RPMI7951 (cell line): Measurements from ENCODE around the gene LRRC4C. TPM values are rescaled to one million over a fixed set of nuclear protein-coding genes. Genes with fewer than 3 reads are reported as not detected.

Source experiments
- DNase-seq: peaks from one replicate; pipeline ENCODE4 v3.0.0-alpha.2; 2012; ENCODE audit warnings: low read depth
- total RNA-seq: library from RNA; depleted of rRNA; stranded (reverse); fragments of >200 nt; shearing (Covaris generic); gene quantifications from 2 replicates; pipeline ENCODE4 v1.2.3, GENCODE V29; 2014

LRRC4C gene
- total RNA-seq, 1 experiment from 2014 or later, result not detected

- no peak for DNase-seq
Observed at GRCh38 chr11:41323446-41323845, 136.0 kb downstream of the LRRC4C start.

GRCh38 chr11:41320653-41321052 lies 138.8 kb downstream of the LRRC4C start:
- DNase-seq, result no peak

DNA sequence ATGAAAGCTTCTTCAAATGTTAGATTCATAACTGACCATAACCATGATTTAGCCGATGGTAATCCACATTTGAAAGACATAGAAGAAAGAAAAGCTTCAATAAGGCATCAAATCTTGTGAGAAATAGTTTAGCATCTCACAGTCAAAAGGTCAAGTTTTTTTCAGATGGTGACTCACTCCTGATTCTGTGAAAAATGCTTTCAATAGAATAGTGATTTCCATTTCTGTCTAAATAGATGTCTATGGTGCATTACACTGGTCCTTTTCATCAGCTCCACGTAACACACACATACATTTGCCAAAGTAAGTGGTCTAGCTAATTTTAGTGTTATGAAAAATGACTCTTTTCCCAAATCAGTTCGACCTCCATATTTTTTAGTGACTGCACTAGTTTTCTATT lies 139.2 kb downstream of the LRRC4C start:
- peak; percentile 15 for DNase-seq

- DNase-seq, result no peak
Observed at GRCh38 chr11:41319434-41319833, 140.0 kb downstream of the LRRC4C start.

DNA sequence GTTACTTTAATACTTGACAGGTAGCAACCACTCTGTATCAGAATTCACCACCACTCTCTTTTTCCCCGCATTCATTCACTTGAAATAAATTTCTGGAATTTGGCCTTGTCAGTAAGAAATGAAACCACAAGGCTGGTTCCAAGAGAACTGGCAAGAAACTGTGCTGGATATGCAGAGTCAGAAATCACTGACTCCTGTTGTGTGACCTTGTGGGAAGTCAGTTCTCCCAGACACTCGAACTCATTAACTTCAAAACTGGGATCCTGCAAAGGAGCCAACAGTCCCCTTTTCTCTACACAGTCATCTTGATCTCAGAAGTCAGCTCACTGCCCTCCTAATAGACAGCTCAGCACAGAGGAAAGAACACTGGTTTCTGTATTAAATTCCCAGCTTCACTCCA lies 142.7 kb downstream of the LRRC4C start:
- DNase-seq, result no peak

DNA sequence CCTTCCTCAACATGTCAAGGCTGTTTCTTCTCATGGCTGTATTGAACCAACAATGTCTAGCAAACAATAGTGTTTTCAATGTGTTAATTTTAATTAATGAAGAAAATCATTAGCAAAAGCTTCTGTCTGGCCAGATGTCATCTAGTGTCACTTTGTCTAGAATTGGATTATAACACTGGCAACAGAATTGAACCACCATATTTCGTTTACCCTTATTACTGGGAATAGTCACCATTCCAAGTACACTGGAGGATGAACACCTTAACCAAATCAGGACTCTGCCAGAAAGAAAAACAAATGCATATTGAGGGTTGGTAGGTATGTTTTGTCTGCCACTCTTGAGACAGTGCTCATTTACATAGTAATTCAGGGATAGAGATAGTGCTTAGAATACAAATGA lies 146.2 kb downstream of the LRRC4C start:
- DNase-seq, result no peak

DNA sequence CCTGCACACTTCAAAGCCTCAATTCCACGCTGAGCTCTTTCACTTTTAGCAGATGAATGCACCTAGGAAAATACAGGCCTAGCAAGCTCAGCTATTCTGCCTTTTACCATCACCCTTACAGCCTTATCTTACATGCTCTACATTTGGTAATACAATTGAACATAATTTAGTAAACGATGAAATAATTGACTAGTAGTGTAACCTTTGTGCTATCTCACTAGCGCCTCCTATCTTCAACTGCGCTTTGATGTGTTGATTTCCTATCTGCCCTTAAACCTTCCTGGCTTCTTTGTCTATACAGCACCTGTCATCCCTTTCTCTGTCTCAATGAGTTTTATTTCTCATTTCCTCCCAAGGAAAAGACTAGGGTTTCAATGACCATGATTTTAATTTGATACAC lies 149.7 kb downstream of the LRRC4C start:
- DNase-seq, result no peak

DNA sequence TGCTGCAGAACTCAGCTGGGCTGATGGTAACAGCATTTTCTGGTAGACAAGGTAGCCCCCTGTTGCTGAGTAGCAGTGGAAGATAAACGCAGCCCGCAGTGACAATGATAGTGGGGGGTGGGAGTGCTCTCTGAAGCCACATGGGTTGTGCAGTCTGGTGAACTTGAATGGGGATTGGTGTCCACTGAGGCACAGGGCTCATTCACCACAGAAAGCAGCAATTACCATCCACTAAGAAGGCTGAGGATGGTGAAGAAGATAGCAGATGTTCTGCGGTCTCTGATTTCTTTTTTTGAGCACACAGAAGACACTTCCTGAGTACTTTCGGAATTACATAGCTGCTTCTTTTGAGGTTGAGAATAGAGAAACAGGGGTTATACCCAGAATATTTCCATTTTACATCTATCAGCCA lies 150.3 kb downstream of the LRRC4C start:
- no peak for DNase-seq

- DNase-seq, result no peak
Observed at GRCh38 chr11:41308286-41308685, 151.2 kb downstream of the LRRC4C start.

GRCh38 chr11:41307296-41308080 lies 152.0 kb downstream of the LRRC4C start:
- peak; percentile 12 for DNase-seq

GRCh38 chr11:41306431-41306830 lies 153.0 kb downstream of the LRRC4C start:
- DNase-seq, result peak; percentile 4

GRCh38 chr11:41301023-41301422 lies 158.4 kb downstream of the LRRC4C start:
- no peak for DNase-seq

GRCh38 chr11:41289408-41289807 lies 170.0 kb downstream of the LRRC4C start:
- no peak for DNase-seq

DNA sequence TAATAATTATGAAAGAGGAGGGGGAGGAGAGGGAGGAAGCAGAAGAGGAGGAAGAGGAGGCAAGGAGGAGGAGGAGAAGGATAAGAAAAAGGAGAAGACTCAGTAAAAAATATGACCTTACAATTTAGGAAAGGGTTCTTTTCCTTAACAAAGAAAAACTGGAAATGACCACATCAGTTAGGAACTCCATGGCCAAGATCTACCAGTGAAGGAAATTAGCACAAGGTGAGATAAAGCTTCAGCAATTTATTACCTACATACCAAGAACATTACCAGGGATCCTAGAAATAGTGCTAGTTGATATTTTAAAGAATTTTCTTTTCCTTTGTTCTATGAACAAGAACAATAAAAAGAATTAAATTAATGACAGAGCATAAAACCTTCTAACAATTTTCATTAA lies 172.7 kb downstream of the LRRC4C start:
- no peak for DNase-seq

- DNase-seq, result no peak
Observed at GRCh38 chr11:41284354-41284753, 175.1 kb downstream of the LRRC4C start.

GRCh38 chr11:41283191-41283930 lies 176.1 kb downstream of the LRRC4C start:
- DNase-seq, result no peak

GRCh38 chr11:41282395-41282794 lies 177.1 kb downstream of the LRRC4C start:
- no peak for DNase-seq

DNA sequence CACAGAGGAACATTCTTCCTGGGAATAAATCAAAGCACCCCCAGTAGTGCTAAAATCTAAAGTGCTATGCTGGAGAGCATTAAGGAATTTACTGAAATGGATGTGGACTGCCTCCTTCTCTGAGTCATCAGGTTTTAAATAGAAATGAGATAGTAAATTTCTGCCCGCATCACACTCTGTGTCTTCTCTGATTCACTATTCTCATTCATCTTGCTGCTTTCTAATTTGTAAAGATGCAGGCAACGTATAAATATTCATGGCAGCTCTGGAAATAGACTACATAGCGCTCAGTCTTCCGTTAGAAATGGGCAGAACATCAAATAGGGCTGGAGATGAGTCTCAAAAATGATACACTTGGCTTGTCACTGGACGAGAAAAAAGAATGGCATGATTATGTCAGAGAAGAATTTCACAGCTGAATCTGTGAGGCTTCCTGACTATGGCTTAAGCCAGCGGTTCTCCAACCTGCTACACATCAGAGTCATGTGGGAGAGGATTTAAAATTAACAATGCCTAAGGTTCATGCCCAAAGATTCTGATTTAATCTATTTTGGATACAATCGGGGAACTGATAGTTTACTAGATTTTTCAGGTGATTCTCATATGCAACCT lies 178.2 kb downstream of the LRRC4C start:
- DNase-seq, result peak; percentile 15

GRCh38 chr11:41274831-41275230 lies 184.6 kb downstream of the LRRC4C start:
- DNase-seq, result no peak

- DNase-seq, result no peak
Observed at GRCh38 chr11:41273908-41274307, 185.5 kb downstream of the LRRC4C start.

- DNase-seq, result no peak
Observed at GRCh38 chr11:41267451-41267850, 192.0 kb downstream of the LRRC4C start.

GRCh38 chr11:41256041-41256440 lies 203.4 kb downstream of the LRRC4C start:
- no peak for DNase-seq

DNA sequence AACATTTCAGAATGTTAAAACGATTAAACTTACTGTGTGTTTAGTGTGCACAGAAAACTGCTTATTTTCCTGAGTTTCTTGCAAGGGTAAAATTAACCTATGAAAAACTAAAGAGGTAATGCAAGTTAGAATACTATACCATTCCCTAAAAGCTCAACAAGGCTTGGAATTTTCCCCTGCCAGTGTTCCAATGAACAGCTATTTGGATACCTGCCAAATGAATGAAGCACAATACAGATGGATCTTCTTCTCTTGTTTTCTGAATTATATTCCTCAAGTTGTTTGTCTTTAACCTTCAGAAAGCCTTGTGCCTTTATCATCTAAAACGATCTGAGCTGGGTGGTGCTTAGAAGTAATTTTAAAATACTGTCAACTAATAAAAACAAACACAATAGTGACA lies 204.5 kb downstream of the LRRC4C start:
- no peak for DNase-seq
